Measurements from ENCODE around the gene AMIGO2. TPM values are rescaled to one million over a fixed set of nuclear protein-coding genes. Genes with fewer than 3 reads are reported as not detected.

The AMIGO2 gene
- total RNA-seq, 1 experiment from 2014 or later: 8.6 TPM

DNA sequence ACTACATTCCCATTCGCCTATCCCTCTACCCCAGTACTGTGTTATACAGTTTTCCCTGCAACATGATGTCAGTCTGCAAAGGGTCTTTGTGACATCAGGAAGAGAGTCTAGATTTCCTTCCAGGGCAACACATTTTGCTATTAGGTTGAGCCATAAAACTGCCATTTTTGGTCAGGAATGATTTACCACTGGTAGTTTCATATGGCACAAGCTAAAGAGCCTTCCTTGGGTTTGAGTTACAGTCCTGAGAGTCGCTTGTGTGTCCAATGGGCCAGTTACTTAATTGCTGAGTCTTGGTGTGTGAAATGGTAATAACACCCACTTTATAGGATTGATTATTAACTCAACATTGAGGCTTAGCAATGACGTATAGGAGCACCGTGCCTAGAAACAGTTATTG is 22.6 kb upstream of the AMIGO2 start:
- H4K20me1 ChIP-seq (ENCODE audit: control insufficient read depth, insufficient read depth, insufficient read length): no peaks in the 10 kb centered on the region
- no peak overlapping the region for H2AFZ ChIP-seq (ENCODE audit: low read length)
- H4K8ac ChIP-seq (replicated peaks; ENCODE audit: insufficient read length, low read depth, low read length): no peak overlapping the region
- no peak overlapping the region for H2BK5ac ChIP-seq (ENCODE audit: insufficient read length, low read length)
- no peak overlapping the region for H3K18ac ChIP-seq (ENCODE audit: insufficient read length, low read depth, low read length)
- no peak overlapping the region for H2BK120ac ChIP-seq (ENCODE audit: low read depth, low read length, poor library complexity, severe bottlenecking)
- Mint-ChIP-seq H3K4me3 (no peak overlapping the region), H3K27me3 (ENCODE audit: low read depth) (no peaks in the 10 kb centered on the region), H3K9me3 (no peaks in the 10 kb centered on the region), H3K36me3 (ENCODE audit: insufficient read depth in 1 of 3, low read depth in 3 of 3) (no peaks in the 10 kb centered on the region), H3K27ac (no peak overlapping the region), H3K4me1 (peaks cover 8 to 10% of the 10 kb centered on the region in 2 experiments; a peak in 3 of 4 replicates)
- no peak overlapping the region for H2BK20ac ChIP-seq (ENCODE audit: low read depth, low read length, poor library complexity, severe bottlenecking)
- H3K79me1 ChIP-seq (ENCODE audit: insufficient read depth, low read depth, low read length, poor library complexity, severe bottlenecking): no peaks in the 10 kb centered on the region
- no peak overlapping the region for H2BK15ac ChIP-seq (ENCODE audit: low read depth, low read length)
- H3K79me2 ChIP-seq (ENCODE audit: insufficient read depth, low read length): no peaks in the 10 kb centered on the region
- no peak overlapping the region for H3T11ph ChIP-seq (ENCODE audit: low read length)
- H3K23ac ChIP-seq (ENCODE audit: insufficient read length, low read depth, low read length): no peak overlapping the region
- H3K14ac ChIP-seq (ENCODE audit: insufficient read depth, low read length): no peak overlapping the region
- no peak overlapping the region for H3K27ac ChIP-seq (ENCODE audit: insufficient read length, low read depth, low read length)
- H3K23me2 ChIP-seq (ENCODE audit: insufficient read length, low read depth, low read length, poor library complexity, severe bottlenecking): no peaks in the 10 kb centered on the region
- H3K4ac ChIP-seq (ENCODE audit: low read depth, low read length): no peak overlapping the region
- no peak overlapping the region for H2AK5ac ChIP-seq (ENCODE audit: insufficient read length, low read length)
- no peaks in the 10 kb centered on the region for H3K27me3 ChIP-seq (ENCODE audit: insufficient read depth, low read length)
- H3K9ac ChIP-seq (ENCODE audit: extremely low read depth, insufficient read length, low read length): no peak overlapping the region
- no peaks in the 10 kb centered on the region for H3K9me3 ChIP-seq (ENCODE audit: control insufficient read depth, low read depth, low read length)
- H3K4me2 ChIP-seq (ENCODE audit: insufficient read depth, insufficient read length, low read length): no peak overlapping the region
- H2BK12ac ChIP-seq (ENCODE audit: insufficient read length, low read depth, low read length): no peak overlapping the region
- H4K91ac ChIP-seq (ENCODE audit: insufficient read length, low read depth, low read length): no peak overlapping the region
- no peak overlapping the region for H3K56ac ChIP-seq (ENCODE audit: insufficient read length, low read depth, low read length)
- no peaks in the 10 kb centered on the region for H3K4me1 ChIP-seq (ENCODE audit: insufficient read depth, low read length)
- TF ChIP-seq, protein P1, sequence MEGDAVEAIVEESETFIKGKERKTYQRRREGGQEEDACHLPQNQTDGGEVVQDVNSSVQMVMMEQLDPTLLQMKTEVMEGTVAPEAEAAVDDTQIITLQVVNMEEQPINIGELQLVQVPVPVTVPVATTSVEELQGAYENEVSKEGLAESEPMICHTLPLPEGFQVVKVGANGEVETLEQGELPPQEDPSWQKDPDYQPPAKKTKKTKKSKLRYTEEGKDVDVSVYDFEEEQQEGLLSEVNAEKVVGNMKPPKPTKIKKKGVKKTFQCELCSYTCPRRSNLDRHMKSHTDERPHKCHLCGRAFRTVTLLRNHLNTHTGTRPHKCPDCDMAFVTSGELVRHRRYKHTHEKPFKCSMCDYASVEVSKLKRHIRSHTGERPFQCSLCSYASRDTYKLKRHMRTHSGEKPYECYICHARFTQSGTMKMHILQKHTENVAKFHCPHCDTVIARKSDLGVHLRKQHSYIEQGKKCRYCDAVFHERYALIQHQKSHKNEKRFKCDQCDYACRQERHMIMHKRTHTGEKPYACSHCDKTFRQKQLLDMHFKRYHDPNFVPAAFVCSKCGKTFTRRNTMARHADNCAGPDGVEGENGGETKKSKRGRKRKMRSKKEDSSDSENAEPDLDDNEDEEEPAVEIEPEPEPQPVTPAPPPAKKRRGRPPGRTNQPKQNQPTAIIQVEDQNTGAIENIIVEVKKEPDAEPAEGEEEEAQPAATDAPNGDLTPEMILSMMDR (conservative IDR thresholded peaks at IDR 0.05): no peak
- DNase-seq: no peak
- H4K5ac ChIP-seq (ENCODE audit: insufficient read length, low read depth, low read length): no peak overlapping the region
- WGBS (ENCODE audit: extremely low coverage, insufficient read length, low lambda C conversion rate): no CpG with 5 or more reads among the region's 4 CpGs
